Activated effector memory CD4-positive, alpha-beta T cell treated with anti-CD3 and anti-CD28 coated beads, Interleukin-2, amount 50 U/mL, for 16 hours (primary cell): ENCODE results near the gene ADGRL1.
"Not testable (repeated sequence)": the region's sequence is repeated elsewhere in the genome, so short reads cannot be mapped to it uniquely, and the experiment has no call there.

Experiments used
- DNase-seq: peaks from one replicate; pipeline ENCODE4 v3.0.0-alpha.2; 2020

The ADGRL1 gene

DNA sequence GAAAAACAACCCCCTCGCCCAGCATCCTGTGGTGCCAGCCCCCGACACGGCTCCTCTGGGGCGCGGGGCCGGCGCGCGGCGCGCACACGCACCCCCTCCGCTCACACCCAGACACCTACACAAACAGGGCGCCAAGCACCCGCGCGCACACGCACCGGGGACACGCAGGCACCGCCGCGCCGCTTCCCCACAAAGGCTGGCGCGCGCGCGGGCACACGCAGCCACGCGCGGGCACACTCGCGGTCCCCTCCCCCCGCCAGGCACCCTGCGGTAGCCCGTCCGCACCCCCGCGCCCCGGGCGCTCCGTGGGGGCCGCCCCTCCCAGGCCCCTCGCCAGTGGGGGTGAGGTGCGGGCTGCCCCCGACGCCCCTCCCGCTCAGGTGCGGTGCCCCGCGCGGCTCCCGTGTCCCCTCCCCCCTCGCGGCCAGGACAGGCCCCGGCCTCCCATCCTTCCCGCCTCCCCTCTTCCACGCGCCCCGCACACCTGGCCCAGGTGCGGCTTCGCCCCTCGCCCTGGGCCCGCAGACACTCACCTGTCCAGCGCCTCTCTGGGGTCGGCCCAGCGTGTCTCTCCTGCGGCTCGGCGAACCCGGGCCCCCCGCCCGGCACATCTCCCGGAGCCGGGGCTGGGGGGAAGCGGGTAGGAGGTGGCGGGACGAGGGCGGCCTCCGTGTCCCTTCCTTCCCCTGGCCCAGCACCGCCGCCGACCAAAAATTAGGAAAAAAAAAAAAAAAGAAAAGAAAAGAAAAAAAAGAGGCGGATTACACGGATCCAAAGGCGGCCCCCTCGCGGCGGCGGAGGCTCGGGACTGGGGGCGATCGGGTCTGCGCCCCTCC is at the start of gene ADGRL1:
TSS of gene ADGRL1 (minus strand) at position 718 of the 836 bp plus-strand sequence. CDS start 22,567 bp downstream, outside the sequence.
- DNase-seq: peak; percentile 68

- not testable (repeated sequence) for DNase-seq
Observed at GRCh38 chr19:14255316-14255715, 49.3 kb upstream of the ADGRL1 start.

DNA sequence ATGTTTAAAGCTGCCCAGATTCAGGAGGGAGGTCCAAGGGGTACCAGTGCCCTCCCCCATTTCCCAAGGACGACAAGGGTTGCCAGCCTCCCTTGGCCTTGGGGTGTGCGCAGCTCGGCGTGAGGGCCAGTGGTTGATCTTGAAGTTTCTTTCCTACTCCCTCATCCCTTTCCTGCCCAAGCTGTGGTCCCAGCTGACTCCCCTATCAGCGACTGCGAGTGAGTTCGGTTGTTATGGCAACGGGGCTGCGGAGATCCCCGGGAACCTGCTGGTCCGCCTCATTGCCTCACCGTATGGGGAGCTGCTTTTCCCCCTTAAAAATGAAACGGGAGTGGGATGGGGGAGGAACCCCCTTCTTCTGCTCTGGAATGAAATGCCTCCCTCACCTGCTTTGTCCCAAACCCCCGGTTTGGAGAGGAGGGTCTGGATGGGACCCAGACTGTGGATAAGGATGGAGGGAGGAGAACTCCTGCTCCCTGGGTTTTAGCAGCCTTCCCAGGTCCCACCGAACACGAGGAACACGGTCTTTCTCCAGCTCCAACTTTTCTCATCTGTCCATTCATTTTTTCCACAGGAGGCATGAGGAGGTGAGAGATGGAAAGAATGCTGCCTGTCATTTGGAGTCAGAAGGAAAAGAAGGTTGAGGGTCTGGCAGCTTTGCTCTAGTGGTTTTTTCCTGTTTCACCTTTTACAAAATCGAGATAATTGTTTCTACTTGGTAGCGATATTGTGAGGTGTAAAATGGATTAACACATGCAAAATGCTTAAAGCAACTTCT is 48.0 kb upstream of the ADGRL1 start:
- DNase-seq: not testable (repeated sequence)

DNA sequence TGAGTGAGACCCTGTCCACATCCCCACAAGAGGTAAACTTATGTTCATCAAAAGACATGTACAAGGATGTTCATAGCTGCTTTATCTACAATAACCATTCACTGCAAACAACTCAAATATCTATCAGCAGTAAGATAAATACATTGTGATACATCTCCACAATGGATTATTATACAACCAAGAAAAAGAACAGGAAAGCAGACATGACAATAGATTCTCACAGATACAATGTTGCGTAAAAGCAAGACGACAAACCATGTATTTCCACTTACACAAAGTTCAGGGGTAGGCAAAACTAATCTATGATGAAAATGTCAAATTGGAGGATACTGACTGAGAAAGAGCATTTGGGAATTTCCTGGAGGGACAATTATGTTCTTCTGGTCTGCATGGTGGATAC is 46.2 kb upstream of the ADGRL1 start:
- not testable (repeated sequence) for DNase-seq

GRCh38 chr19:14250870-14251269 is 44.9 kb upstream of the ADGRL1 start:
- DNase-seq: no peak

GRCh38 chr19:14250315-14250714 is 44.3 kb upstream of the ADGRL1 start:
- DNase-seq: not testable (repeated sequence)

DNA sequence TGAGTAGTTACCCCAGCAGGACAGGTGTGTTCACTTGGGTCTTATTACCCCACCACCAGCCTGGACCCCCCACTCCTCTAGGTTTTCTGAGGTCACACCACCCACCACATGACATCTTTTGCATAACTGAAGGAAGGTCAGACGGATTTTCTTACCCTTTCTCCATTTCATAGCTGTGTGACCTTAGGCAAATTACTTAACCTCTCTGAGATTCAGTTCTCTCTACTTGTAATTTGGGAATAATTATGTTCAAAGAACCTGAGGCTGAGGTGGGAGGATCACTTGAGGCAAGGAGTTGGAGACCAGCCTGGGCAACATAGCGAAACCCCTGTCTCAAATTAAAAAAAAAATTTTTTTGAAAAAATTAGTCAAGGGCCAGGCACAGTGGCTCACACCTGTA is 43.9 kb upstream of the ADGRL1 start:
- not testable (repeated sequence) for DNase-seq

DNA sequence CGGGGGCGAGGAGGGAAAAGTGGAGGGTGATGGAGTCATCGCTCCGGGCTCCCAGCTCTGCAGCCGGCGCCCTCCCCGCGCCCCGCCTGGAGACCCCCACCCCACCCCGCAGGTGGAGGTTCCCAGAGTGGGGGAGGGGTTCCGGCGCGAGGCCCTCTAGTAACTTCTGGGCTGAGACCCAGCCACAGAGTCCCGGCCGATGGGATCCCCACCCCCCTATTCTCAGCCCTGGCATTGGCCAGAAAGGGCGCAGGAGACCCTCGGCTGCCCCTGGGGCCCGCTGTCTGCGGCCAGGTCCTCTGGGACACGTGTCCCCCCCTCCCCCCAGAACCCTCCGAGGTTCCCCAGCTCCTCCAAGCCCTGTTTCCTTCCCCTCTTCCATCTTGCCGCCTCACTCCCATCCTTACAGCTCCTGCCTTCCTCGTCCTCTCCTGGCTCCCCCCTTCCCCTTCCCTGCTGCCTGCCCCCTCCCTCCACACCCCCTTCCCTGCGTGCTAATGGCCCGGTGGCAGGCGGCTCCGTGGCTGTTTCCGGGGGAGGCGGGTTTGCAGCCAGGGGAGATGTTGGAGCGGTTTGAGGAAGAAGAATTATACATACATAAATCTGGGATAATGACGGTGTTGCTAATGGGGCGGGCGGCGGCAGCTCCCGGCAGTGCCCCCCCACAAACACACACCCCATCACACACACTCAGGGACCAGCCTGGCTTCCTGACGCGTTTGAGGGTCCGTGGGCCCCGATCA is 43.2 kb upstream of the ADGRL1 start:
- DNase-seq: peak; percentile 64

- peak; percentile 76 for DNase-seq
Observed at GRCh38 chr19:14248578-14249011, 42.6 kb upstream of the ADGRL1 start.

GRCh38 chr19:14247548-14248471 is 41.8 kb upstream of the ADGRL1 start:
- DNase-seq: not testable (repeated sequence)

DNA sequence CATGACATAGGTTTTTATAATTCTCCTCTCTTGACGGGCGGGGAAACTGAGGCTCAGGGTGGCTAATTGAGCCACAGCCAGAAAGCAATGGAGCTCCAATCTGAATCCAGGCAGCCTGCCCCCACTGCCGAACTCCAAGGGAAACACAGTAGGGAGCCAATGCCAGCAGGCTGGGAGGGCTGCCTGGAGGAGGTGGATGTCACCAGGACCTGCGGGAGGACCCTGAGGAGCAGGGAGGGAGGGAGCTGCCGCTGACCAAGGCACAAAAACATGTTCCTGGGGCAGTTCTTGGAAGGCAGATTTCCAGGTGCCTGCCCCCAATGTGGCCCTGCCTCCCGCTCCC is 41.2 kb upstream of the ADGRL1 start:
- DNase-seq: not testable (repeated sequence)

- DNase-seq: not testable (repeated sequence)
Observed at GRCh38 chr19:14244393-14244792, 38.4 kb upstream of the ADGRL1 start.

DNA sequence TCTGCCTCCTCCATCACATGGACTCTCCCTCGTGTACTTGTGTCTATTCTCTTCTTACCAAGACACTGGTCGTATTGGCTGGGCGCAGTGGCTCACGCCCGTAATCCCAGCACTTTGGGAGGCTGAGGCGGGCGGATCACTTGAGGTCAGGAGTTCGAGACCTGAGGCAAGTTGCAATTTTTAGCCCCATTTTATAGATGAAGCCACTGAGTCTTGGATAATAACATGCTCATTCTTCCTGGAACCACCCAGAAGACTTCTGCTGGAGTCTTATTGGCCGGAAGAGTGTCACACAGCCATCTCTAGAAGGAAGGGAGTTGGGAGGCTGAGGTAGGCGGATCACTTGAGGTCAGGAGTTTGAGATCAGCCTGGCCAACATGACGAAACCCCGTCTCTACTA is 37.7 kb upstream of the ADGRL1 start:
- not testable (repeated sequence) for DNase-seq

DNA sequence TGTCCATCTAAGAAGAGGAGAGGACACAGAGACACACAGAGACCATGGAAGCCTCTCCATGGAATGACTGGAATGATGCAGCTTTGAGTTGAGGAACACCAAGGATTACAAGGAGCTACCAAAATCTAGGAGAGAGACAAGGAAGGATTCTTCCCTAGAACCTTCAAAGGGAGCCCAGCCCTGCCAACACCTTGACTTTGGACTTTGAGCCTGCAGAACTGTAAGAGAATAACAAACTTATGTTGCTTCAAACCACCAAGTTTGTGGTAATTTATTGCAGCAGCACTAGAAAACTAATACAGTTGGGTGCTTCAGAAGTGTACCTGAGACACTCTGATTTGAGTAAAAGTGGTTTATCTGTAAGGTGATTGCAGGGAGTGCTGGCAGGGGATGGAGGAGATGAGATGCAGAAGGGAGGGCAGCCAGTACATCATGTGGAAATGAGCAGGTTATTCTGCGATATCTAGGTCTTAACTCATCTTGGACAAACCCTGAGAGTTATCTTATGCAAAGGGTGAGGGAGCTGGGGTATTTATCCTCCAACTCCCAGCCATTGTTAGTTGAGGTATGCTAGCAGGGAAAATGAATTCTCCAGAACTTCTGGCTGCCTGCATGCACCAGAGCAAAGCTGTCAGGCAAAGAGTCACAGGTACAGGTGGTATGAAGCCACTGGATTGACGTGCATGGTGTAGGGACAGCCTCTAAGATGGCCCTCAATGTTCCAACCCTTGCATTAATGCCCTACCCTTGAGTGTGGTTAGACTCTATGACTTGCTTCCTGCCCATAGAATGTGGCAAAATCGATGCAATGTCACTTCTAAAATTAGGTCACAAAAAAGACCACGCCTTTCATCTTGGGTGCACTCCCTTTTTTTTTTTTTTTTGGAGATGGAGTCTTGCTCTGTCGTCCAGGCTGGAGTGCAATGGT is 31.3 kb upstream of the ADGRL1 start:
- no peak for DNase-seq

DNA sequence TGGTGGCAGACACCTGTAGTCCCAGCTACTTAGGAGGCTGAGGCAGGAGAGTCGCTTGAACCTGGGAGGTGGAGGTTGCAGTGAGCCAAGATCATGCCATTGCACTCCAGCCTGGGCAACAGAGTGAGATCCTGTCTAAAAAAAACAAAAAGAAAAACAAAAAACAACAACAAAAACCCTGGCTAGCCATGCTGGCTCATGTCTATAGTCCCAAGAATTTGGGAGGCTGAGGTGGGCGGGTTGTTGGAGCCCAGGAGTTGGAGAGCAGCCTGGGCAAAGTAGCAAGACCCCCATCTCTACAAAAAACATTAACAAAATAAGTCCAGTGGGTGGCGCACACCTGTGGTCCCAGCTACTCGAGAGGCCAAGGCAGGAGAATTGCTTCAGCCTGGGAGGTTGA is 27.0 kb upstream of the ADGRL1 start:
- DNase-seq: not testable (repeated sequence)

DNA sequence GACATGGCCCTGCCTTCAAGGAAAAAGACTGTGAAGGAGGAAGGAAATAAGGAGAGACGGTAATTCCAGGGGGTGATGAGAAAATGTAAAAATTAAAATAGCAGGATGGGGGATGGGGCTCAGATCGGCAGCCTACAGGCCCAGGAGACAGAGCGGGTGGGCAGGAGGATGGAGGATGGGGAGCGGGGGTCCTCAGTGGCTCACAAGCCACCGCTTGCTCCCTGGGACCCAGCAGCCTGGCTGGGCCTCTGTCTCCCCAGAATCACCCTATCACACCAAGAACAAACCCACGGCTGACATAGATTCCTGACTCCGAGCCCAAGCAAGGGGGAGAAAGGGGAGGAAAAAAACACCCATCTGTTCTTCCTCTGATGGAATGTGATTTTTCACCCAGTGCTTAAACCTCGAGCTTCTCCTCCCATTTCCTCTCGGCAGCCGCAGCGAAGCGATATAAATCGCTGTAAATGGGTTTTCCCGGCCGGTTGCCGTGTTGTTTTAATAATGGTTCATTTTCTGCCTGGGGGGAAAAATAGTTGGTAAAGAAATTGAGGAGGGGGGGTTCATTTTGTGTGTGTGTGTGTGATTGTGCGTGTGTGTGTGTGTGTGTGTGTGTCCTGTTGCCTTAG is 22.6 kb upstream of the ADGRL1 start:
- not testable (repeated sequence) for DNase-seq

DNA sequence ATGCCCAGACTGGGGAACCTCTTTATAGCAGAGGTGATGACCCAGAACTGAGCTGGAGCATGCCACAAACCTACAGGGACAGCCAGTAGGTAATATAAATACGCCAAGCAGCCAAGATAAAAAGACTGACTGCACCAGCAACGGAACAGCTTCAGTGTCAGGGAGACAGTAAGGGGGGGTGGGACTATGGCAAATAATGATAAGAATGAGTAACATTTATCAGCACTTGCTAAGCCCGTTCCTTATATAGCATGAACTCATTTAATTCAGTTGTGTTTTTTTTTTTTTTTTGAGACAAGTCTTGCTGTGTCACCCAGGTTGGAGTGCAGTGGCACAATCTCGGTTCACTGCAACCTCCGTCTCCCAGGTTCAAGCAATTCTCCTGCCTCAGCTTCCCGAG is 20.5 kb upstream of the ADGRL1 start:
- not testable (repeated sequence) for DNase-seq

- no peak for DNase-seq
Observed at GRCh38 chr19:14222886-14223285, 16.9 kb upstream of the ADGRL1 start.

GRCh38 chr19:14221345-14221744 is 15.4 kb upstream of the ADGRL1 start:
- peak; percentile 88 for DNase-seq

GRCh38 chr19:14218620-14219330 is 12.8 kb upstream of the ADGRL1 start:
- no peak for DNase-seq
